ENCODE results near the gene PRRT1B.

Gene PRRT1B

DNA sequence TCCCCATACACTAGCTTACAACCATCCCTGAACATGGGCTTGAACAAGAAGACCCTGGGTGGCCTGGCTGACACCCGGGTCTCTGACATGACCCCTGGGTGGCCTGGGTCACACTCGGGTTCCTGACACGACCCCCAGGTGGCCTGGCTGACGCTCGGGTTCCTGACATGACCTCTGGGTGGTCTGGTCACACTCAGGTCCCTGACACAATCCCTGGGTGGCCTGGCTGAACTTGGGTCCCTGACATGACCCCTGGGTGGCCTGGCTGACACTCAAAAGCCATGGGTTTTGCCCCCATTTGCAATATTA is 38.0 kb downstream of the PRRT1B start:
- Histone ChIP-seq H4K8ac (ENCODE audit: low read depth, low read length) (no peak overlapping the region), H3K4me2 (ENCODE audit: low read length) (no peak overlapping the region), H3K79me1 (ENCODE audit: low read length) (no peaks in the 10 kb centered on the region), H3K79me2 (ENCODE audit: control insufficient read depth, insufficient read depth, low read length) (no peaks in the 10 kb centered on the region), H3K18ac (ENCODE audit: low read length) (no peak overlapping the region), H3K27ac (ENCODE audit: low read depth, low read length) (no peak overlapping the region), H3K56ac (ENCODE audit: low read length) (no peak overlapping the region), H3K4ac (ENCODE audit: low read depth, low read length) (no peak overlapping the region), H3K27me3 (ENCODE audit: insufficient read depth, low read length, poor library complexity) (no peaks in the 10 kb centered on the region), H3K9ac (ENCODE audit: low read length) (no peak overlapping the region), H2BK15ac (replicated peaks; ENCODE audit: low read depth) (no peak overlapping the region), H3K23ac (ENCODE audit: low read length) (no peak overlapping the region), H4K5ac (ENCODE audit: low read length) (no peak overlapping the region), H2BK5ac (ENCODE audit: low read length) (no peak overlapping the region), H3K4me1 (ENCODE audit: control insufficient read depth, low read depth, low read length) (no peaks in the 10 kb centered on the region), H2AK5ac (ENCODE audit: low read length) (no peak overlapping the region), H2BK120ac (ENCODE audit: low read depth, low read length) (no peak overlapping the region), H3K4me3 (ENCODE audit: low read length) (no peak overlapping the region), H3K36me3 (ENCODE audit: control insufficient read depth, insufficient read depth, low read length) (no peaks in the 10 kb centered on the region)
- DNase-seq: no peak
- WGBS (ENCODE audit: extremely low coverage, insufficient coverage, low lambda C conversion rate): no CpG with 5 or more reads among the region's 5 CpGs

DNA sequence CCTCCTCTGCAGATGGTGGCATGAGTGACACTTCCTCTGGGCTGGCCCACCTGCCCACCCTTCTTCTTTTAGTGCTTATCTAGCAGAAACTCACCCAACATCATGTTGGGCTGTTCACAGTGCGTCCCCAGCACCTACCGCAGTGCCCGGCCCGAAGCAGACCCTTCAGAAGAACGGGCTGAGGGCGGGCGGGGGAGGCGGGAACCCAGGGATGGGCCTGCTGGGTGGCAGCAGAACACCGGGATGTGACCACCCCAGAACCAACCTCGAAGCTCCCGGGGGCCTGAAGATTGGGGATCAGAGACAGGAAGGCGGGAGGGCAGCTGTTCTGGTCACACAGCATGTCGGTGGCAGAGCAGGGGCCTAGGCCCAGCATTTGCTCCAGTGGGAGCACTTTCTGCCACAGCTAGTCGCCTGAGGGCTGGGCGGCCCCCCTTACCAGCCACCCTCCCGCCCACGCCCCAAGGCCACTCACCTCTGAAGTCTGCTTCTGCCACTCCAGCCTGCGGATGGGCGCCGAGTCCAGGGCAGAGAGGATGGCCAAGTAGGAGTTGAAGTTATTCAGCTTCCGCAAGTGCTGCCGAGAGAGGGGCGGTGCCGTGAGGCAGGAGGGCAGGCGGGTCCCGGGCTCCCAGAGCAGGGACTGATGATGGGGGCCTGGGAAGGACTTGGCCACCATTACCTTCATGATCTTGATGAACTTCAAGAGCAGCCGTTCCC is 38.7 kb downstream of the PRRT1B start:
- Histone ChIP-seq H4K5ac (ENCODE audit: low read length) (no peak overlapping the region), H3K36me3 (ENCODE audit: control insufficient read depth, insufficient read depth, low read length) (no peaks in the 10 kb centered on the region), H3K23ac (ENCODE audit: low read length) (no peak overlapping the region), H3K4me3 (ENCODE audit: low read length) (no peak overlapping the region), H2BK15ac (replicated peaks; ENCODE audit: low read depth) (no peak overlapping the region), H2BK5ac (ENCODE audit: low read length) (no peak overlapping the region), H3K56ac (ENCODE audit: low read length) (no peak overlapping the region), H3K9ac (ENCODE audit: low read length) (no peak overlapping the region), H2BK120ac (ENCODE audit: low read depth, low read length) (no peak overlapping the region), H3K79me1 (ENCODE audit: low read length) (no peaks in the 10 kb centered on the region), H3K4me2 (ENCODE audit: low read length) (no peak overlapping the region), H3K27me3 (ENCODE audit: insufficient read depth, low read length, poor library complexity) (no peaks in the 10 kb centered on the region), H3K79me2 (ENCODE audit: control insufficient read depth, insufficient read depth, low read length) (no peaks in the 10 kb centered on the region), H2AK5ac (ENCODE audit: low read length) (no peak overlapping the region), H3K4me1 (ENCODE audit: control insufficient read depth, low read depth, low read length) (no peaks in the 10 kb centered on the region), H3K27ac (ENCODE audit: low read depth, low read length) (no peak overlapping the region), H3K18ac (ENCODE audit: low read length) (no peak overlapping the region), H4K8ac (ENCODE audit: low read depth, low read length) (no peak overlapping the region), H3K4ac (ENCODE audit: low read depth, low read length) (no peak overlapping the region)
- whole genome bisulfite sequencing (ENCODE audit: extremely low coverage, insufficient coverage, low lambda C conversion rate): no CpG with 5 or more reads among the region's 27 CpGs
- no peak for DNase-seq

DNA sequence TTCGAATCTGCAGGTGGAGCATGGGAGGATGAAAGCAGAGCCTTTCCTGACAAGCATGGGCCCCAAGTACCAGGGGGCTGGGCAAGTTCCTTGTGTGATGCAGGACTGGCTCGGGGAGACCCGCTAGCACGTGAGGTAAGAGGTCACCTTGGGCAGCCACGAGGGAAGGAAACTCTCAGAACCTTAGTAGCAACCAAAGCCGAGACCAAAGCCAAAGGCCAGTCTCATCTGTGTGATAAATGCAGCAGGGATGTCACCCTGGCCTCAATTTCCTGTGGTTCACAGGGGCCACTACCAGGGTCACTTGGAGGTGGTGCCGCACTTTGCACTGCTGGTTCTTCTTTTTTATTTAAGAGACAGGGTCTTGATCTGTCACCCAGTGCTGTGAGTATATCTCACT is 39.5 kb downstream of the PRRT1B start:
- Histone ChIP-seq H4K5ac (ENCODE audit: low read length) (no peak overlapping the region), H2AK5ac (ENCODE audit: low read length) (no peak overlapping the region), H3K4me1 (ENCODE audit: control insufficient read depth, low read depth, low read length) (no peaks in the 10 kb centered on the region), H2BK120ac (ENCODE audit: low read depth, low read length) (no peak overlapping the region), H3K4me3 (ENCODE audit: low read length) (no peak overlapping the region), H3K23ac (ENCODE audit: low read length) (no peak overlapping the region), H3K18ac (ENCODE audit: low read length) (no peak overlapping the region), H3K79me1 (ENCODE audit: low read length) (no peaks in the 10 kb centered on the region), H3K4me2 (ENCODE audit: low read length) (no peak overlapping the region), H3K27me3 (ENCODE audit: insufficient read depth, low read length, poor library complexity) (no peaks in the 10 kb centered on the region), H3K56ac (ENCODE audit: low read length) (no peak overlapping the region), H3K79me2 (ENCODE audit: control insufficient read depth, insufficient read depth, low read length) (no peaks in the 10 kb centered on the region), H2BK5ac (ENCODE audit: low read length) (no peak overlapping the region), H3K27ac (ENCODE audit: low read depth, low read length) (no peak overlapping the region), H4K8ac (ENCODE audit: low read depth, low read length) (no peak overlapping the region), H3K36me3 (ENCODE audit: control insufficient read depth, insufficient read depth, low read length) (no peaks in the 10 kb centered on the region), H3K4ac (ENCODE audit: low read depth, low read length) (no peak overlapping the region), H3K9ac (ENCODE audit: low read length) (no peak overlapping the region), H2BK15ac (replicated peaks; ENCODE audit: low read depth) (no peak overlapping the region)
- DNase-seq: no peak
- no CpG with 5 or more reads among the region's 7 CpGs for WGBS (ENCODE audit: extremely low coverage, insufficient coverage, low lambda C conversion rate)

DNA sequence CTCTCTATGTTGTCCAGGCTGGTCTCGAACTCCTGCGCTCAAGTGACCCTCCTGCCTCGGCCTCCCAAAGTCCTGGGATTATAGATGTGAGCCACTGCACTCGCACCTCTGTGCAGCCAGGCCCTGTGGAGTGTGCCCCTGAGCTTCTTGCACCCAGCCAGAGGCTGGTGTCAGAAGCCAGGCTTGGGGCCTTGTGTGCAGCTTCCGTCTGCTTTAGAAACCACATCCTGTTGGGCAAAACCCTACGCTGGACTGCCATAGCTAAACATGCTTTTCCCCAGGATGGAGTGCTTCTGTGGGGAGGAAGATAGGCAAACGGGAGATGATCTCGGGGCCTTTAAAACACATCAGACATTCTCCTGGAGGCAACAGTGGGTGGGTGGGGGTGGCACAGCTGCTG is 40.1 kb downstream of the PRRT1B start:
- Histone ChIP-seq H2AK5ac (ENCODE audit: low read length) (no peak overlapping the region), H3K79me1 (ENCODE audit: low read length) (no peaks in the 10 kb centered on the region), H3K27ac (ENCODE audit: low read depth, low read length) (no peak overlapping the region), H3K79me2 (ENCODE audit: control insufficient read depth, insufficient read depth, low read length) (no peaks in the 10 kb centered on the region), H3K23ac (ENCODE audit: low read length) (no peak overlapping the region), H2BK15ac (replicated peaks; ENCODE audit: low read depth) (no peak overlapping the region), H3K18ac (ENCODE audit: low read length) (no peak overlapping the region), H3K4me2 (ENCODE audit: low read length) (no peak overlapping the region), H4K5ac (ENCODE audit: low read length) (no peak overlapping the region), H3K4me3 (ENCODE audit: low read length) (no peak overlapping the region), H3K4me1 (ENCODE audit: control insufficient read depth, low read depth, low read length) (no peaks in the 10 kb centered on the region), H3K36me3 (ENCODE audit: control insufficient read depth, insufficient read depth, low read length) (no peaks in the 10 kb centered on the region), H4K8ac (ENCODE audit: low read depth, low read length) (no peak overlapping the region), H3K9ac (ENCODE audit: low read length) (no peak overlapping the region), H3K27me3 (ENCODE audit: insufficient read depth, low read length, poor library complexity) (no peaks in the 10 kb centered on the region), H2BK5ac (ENCODE audit: low read length) (no peak overlapping the region), H2BK120ac (ENCODE audit: low read depth, low read length) (no peak overlapping the region), H3K56ac (ENCODE audit: low read length) (no peak overlapping the region), H3K4ac (ENCODE audit: low read depth, low read length) (no peak overlapping the region)
- DNase-seq: no peak
- no CpG with 5 or more reads among the region's 8 CpGs for WGBS (ENCODE audit: extremely low coverage, insufficient coverage, low lambda C conversion rate)

DNA sequence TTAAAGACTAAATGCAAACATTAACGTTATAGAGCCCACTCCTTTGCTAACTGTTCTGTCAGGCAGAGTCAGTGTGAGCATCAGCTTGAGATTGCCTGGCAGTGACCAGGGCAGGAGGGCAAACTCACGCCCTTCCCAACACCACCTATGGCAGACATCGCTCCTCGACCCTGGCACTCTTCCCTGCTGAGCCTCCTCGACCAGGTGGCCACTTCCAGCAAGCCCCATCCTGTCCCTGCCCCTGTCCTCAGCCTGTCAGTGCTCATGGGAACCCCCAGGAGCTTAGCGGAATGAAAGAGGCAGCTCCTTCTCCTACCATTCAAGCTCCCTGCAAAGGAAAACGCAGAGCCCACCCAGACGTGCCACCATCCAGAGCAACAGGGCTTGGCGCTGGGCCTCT is 42.0 kb downstream of the PRRT1B start:
- no CpG with 5 or more reads among the region's 9 CpGs for WGBS (ENCODE audit: extremely low coverage, insufficient coverage, low lambda C conversion rate)
- H3K79me1 ChIP-seq (ENCODE audit: low read length): no peaks in the 10 kb centered on the region
- H3K4me3 ChIP-seq (ENCODE audit: low read length): no peak overlapping the region
- no peaks in the 10 kb centered on the region for H3K27me3 ChIP-seq (ENCODE audit: insufficient read depth, low read length, poor library complexity)
- H3K4ac ChIP-seq (ENCODE audit: low read depth, low read length): no peak overlapping the region
- no peak overlapping the region for H3K4me2 ChIP-seq (ENCODE audit: low read length)
- H3K18ac ChIP-seq (ENCODE audit: low read length): no peak overlapping the region
- H3K56ac ChIP-seq (ENCODE audit: low read length): no peak overlapping the region
- H4K5ac ChIP-seq (ENCODE audit: low read length): no peak overlapping the region
- H3K27ac ChIP-seq (ENCODE audit: low read depth, low read length): no peak overlapping the region
- no peak overlapping the region for H3K23ac ChIP-seq (ENCODE audit: low read length)
- H2BK5ac ChIP-seq (ENCODE audit: low read length): no peak overlapping the region
- no peak overlapping the region for H2BK15ac ChIP-seq (replicated peaks; ENCODE audit: low read depth)
- H3K79me2 ChIP-seq (ENCODE audit: control insufficient read depth, insufficient read depth, low read length): no peaks in the 10 kb centered on the region
- H2BK120ac ChIP-seq (ENCODE audit: low read depth, low read length): no peak overlapping the region
- no peak overlapping the region for H4K8ac ChIP-seq (ENCODE audit: low read depth, low read length)
- no peaks in the 10 kb centered on the region for H3K36me3 ChIP-seq (ENCODE audit: control insufficient read depth, insufficient read depth, low read length)
- DNase-seq: no peak
- no peak overlapping the region for H3K9ac ChIP-seq (ENCODE audit: low read length)
- H2AK5ac ChIP-seq (ENCODE audit: low read length): no peak overlapping the region
- H3K4me1 ChIP-seq (ENCODE audit: control insufficient read depth, low read depth, low read length): no peaks in the 10 kb centered on the region

DNA sequence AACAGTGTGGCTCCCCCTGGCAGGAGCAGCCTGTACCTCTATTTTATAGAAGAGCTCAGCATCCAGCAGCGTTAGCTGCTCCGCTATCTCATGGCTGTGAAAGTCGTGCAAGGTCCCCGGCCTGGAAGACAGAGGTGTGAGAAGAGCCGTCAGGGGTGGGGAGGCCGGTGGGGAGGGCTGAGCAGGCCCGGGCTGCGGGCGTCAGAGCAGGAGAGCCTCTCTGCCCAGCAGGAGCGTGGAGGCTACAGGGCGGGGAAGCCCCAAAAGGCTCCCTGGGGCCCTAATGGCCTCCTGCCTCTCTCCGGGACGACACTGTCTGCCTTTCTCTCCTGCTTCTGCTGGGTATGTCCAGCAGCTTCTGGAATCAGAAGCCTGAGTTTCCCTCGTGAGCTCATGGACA is 42.6 kb downstream of the PRRT1B start:
- Histone ChIP-seq H2BK15ac (replicated peaks; ENCODE audit: low read depth) (no peak overlapping the region), H3K4ac (ENCODE audit: low read depth, low read length) (no peak overlapping the region), H3K4me3 (ENCODE audit: low read length) (no peak overlapping the region), H3K4me2 (ENCODE audit: low read length) (no peak overlapping the region), H3K36me3 (ENCODE audit: control insufficient read depth, insufficient read depth, low read length) (no peaks in the 10 kb centered on the region), H3K9ac (ENCODE audit: low read length) (no peak overlapping the region), H3K23ac (ENCODE audit: low read length) (no peak overlapping the region), H2BK5ac (ENCODE audit: low read length) (no peak overlapping the region), H3K27ac (ENCODE audit: low read depth, low read length) (no peak overlapping the region), H3K56ac (ENCODE audit: low read length) (no peak overlapping the region), H2AK5ac (ENCODE audit: low read length) (no peak overlapping the region), H4K8ac (ENCODE audit: low read depth, low read length) (no peak overlapping the region), H4K5ac (ENCODE audit: low read length) (no peak overlapping the region), H3K27me3 (ENCODE audit: insufficient read depth, low read length, poor library complexity) (no peaks in the 10 kb centered on the region), H3K4me1 (ENCODE audit: control insufficient read depth, low read depth, low read length) (no peaks in the 10 kb centered on the region), H3K18ac (ENCODE audit: low read length) (no peak overlapping the region), H3K79me1 (ENCODE audit: low read length) (no peaks in the 10 kb centered on the region), H3K79me2 (ENCODE audit: control insufficient read depth, insufficient read depth, low read length) (no peaks in the 10 kb centered on the region), H2BK120ac (ENCODE audit: low read depth, low read length) (no peak overlapping the region)
- no CpG with 5 or more reads among the region's 14 CpGs for WGBS (ENCODE audit: extremely low coverage, insufficient coverage, low lambda C conversion rate)
- no peak for DNase-seq
